ENCODE results near the gene B4GALT3. TPM values are rescaled to one million over a fixed set of nuclear protein-coding genes. Genes with fewer than 3 reads are reported as not detected.

B4GALT3 gene
- total and polyA plus RNA-seq, 9 of the 15 experiments (the other 6 are each of a cell fraction or from before 2014, with no cell fraction given) = 31.2 to 103 (median 46.1) TPM

DNA sequence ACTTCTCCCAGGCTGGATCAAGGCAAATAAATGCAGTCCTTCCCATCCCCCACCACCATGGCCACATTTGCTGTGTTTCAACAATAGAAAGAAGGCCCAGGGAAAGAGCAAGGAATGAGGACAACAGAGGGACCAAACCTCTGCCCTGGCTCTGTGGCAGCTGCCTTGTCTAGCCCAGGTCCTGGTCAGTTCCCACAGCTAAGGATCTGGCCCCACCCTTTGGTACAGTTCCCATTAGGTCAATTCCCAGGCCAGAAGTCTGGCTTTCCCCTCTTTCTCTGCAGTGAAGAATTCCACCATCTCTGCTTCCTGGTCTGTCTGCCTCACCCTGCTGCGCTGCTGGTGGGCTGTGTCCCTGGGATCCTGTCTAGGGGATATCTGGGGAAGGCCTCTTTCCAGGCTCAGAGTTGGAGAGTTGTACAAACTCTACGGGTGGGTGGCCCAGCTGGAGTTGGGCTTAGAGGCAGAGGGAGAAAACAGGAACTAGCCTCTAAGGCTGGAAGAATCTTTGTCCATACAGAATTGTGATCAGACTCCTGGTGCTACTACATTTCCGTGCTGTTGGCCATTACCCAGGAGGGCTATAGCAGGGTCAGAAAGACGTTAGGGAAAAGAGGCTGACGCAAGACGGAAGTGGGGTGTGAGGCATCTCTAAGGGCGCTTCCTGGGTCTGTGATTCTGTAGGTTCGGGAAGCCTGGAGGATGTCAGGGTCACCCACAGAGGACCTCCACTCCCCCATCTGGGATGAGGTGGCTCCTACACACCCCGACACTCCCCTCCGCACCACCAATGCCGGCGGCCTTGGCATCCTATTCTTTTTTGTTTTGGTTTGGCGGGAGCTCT is 23.9 kb upstream of the B4GALT3 start (continued):
- TF ChIP-seq, protein P1, sequence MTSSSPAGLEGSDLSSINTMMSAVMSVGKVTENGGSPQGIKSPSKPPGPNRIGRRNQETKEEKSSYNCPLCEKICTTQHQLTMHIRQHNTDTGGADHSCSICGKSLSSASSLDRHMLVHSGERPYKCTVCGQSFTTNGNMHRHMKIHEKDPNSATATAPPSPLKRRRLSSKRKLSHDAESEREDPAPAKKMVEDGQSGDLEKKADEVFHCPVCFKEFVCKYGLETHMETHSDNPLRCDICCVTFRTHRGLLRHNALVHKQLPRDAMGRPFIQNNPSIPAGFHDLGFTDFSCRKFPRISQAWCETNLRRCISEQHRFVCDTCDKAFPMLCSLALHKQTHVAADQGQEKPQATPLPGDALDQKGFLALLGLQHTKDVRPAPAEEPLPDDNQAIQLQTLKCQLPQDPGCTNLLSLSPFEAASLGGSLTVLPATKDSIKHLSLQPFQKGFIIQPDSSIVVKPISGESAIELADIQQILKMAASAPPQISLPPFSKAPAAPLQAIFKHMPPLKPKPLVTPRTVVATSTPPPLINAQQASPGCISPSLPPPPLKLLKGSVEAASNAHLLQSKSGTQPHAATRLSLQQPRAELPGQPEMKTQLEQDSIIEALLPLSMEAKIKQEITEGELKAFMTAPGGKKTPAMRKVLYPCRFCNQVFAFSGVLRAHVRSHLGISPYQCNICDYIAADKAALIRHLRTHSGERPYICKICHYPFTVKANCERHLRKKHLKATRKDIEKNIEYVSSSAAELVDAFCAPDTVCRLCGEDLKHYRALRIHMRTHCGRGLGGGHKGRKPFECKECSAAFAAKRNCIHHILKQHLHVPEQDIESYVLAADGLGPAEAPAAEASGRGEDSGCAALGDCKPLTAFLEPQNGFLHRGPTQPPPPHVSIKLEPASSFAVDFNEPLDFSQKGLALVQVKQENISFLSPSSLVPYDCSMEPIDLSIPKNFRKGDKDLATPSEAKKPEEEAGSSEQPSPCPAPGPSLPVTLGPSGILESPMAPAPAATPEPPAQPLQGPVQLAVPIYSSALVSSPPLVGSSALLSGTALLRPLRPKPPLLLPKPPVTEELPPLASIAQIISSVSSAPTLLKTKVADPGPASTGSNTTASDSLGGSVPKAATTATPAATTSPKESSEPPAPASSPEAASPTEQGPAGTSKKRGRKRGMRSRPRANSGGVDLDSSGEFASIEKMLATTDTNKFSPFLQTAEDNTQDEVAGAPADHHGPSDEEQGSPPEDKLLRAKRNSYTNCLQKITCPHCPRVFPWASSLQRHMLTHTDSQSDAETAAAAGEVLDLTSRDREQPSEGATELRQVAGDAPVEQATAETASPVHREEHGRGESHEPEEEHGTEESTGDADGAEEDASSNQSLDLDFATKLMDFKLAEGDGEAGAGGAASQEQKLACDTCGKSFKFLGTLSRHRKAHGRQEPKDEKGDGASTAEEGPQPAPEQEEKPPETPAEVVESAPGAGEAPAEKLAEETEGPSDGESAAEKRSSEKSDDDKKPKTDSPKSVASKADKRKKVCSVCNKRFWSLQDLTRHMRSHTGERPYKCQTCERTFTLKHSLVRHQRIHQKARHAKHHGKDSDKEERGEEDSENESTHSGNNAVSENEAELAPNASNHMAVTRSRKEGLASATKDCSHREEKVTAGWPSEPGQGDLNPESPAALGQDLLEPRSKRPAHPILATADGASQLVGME (CRISPR knock-in tag; IDR thresholded peaks at IDR 0.05) = peak; percentile 20; the same call in 1 of the 2 replicates
- TF ChIP-seq, protein P2, sequence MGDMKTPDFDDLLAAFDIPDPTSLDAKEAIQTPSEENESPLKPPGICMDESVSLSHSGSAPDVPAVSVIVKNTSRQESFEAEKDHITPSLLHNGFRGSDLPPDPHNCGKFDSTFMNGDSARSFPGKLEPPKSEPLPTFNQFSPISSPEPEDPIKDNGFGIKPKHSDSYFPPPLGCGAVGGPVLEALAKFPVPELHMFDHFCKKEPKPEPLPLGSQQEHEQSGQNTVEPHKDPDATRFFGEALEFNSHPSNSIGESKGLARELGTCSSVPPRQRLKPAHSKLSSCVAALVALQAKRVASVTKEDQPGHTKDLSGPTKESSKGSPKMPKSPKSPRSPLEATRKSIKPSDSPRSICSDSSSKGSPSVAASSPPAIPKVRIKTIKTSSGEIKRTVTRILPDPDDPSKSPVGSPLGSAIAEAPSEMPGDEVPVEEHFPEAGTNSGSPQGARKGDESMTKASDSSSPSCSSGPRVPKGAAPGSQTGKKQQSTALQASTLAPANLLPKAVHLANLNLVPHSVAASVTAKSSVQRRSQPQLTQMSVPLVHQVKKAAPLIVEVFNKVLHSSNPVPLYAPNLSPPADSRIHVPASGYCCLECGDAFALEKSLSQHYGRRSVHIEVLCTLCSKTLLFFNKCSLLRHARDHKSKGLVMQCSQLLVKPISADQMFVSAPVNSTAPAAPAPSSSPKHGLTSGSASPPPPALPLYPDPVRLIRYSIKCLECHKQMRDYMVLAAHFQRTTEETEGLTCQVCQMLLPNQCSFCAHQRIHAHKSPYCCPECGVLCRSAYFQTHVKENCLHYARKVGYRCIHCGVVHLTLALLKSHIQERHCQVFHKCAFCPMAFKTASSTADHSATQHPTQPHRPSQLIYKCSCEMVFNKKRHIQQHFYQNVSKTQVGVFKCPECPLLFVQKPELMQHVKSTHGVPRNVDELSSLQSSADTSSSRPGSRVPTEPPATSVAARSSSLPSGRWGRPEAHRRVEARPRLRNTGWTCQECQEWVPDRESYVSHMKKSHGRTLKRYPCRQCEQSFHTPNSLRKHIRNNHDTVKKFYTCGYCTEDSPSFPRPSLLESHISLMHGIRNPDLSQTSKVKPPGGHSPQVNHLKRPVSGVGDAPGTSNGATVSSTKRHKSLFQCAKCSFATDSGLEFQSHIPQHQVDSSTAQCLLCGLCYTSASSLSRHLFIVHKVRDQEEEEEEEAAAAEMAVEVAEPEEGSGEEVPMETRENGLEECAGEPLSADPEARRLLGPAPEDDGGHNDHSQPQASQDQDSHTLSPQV (IDR thresholded peaks at IDR 0.05) = peak; percentile 92; the same call in 1 of the 2 replicates
- TF ChIP-seq FOXK1 (CRISPR knock-in tag; IDR thresholded peaks at IDR 0.05; ENCODE audit: borderline replicate concordance) (peak; percentile 67; the same call in 1 of the 2 replicates), SPI1 (IDR thresholded peaks at IDR 0.05; ENCODE audit: borderline replicate concordance, low read depth, low read length) (peak; percentile 71; the same call in 1 of the 2 replicates), RBM14 (IDR thresholded peaks at IDR 0.05; ENCODE audit: borderline replicate concordance, insufficient read depth, low read depth, low read length) (no peak), SMARCC2 (IDR thresholded peaks at IDR 0.05; ENCODE audit: low read depth) (0 out of 2 replicates have a peak, but pooled peaks have one; percentile 17), HIVEP1 (CRISPR knock-in tag; IDR thresholded peaks at IDR 0.05) (no peak)
- TF ChIP-seq, protein P3, sequence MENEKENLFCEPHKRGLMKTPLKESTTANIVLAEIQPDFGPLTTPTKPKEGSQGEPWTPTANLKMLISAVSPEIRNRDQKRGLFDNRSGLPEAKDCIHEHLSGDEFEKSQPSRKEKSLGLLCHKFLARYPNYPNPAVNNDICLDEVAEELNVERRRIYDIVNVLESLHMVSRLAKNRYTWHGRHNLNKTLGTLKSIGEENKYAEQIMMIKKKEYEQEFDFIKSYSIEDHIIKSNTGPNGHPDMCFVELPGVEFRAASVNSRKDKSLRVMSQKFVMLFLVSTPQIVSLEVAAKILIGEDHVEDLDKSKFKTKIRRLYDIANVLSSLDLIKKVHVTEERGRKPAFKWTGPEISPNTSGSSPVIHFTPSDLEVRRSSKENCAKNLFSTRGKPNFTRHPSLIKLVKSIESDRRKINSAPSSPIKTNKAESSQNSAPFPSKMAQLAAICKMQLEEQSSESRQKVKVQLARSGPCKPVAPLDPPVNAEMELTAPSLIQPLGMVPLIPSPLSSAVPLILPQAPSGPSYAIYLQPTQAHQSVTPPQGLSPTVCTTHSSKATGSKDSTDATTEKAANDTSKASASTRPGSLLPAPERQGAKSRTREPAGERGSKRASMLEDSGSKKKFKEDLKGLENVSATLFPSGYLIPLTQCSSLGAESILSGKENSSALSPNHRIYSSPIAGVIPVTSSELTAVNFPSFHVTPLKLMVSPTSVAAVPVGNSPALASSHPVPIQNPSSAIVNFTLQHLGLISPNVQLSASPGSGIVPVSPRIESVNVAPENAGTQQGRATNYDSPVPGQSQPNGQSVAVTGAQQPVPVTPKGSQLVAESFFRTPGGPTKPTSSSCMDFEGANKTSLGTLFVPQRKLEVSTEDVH (IDR thresholded peaks at IDR 0.05; ENCODE audit: low read depth, partially characterized antibody) = no peak
- TF ChIP-seq, protein P4, sequence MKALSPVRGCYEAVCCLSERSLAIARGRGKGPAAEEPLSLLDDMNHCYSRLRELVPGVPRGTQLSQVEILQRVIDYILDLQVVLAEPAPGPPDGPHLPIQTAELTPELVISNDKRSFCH (CRISPR knock-in tag; IDR thresholded peaks at IDR 0.05) = no peak
- TF ChIP-seq, protein P4 (tag; IDR thresholded peaks at IDR 0.05) = peak; percentile 65; the same call in 1 of the 2 replicates

All from K562 (cell line).